ENCODE measurements around the gene GSG1L.
A peak's percentile ranks its signal among the peaks of the same experiment; 100 is the strongest.

GSG1L gene

DNA sequence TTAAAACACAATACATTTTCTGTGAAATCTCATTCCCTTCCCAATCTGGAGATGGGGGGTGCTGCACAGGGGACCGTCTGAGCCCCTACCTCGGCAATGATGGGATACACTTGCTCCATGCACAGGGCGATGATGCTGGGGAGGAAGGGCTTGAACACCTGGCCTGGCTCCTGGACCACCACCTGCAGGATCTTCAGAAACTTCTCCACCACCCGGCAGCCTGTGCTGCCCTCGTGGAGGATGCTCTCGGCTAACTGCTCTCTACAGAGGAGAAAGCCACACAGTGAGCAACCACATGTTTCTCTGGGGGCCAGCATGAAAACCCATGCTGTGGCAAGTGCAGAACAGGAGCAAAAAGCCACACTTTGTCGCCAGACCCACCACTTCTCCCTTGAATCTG is 42.4 kb upstream of the GSG1L start:
- H3K4me2 ChIP-seq (ENCODE audit: insufficient read depth, low read length, poor library complexity, severe bottlenecking) = no peak overlapping the region
- H2BK120ac ChIP-seq (ENCODE audit: low read depth, low read length) = no peak overlapping the region
- no peak overlapping the region for H3K23ac ChIP-seq (ENCODE audit: low read depth, low read length, poor library complexity)
- no peaks in the 10 kb centered on the region for H3K9me3 ChIP-seq (replicated peaks in 1 of 2; ENCODE audit: control insufficient read depth in 2 of 2, insufficient read depth in 1 of 2, low read depth in 1 of 2, low read length in 2 of 2)
- no peak overlapping the region for H2AK5ac ChIP-seq (ENCODE audit: low read depth, low read length)
- H3K4me3 ChIP-seq (ENCODE audit: low read length in 2 of 2) = no peak overlapping the region
- no peak overlapping the region for H3K4ac ChIP-seq (ENCODE audit: low read length)
- H3K27me3 ChIP-seq (ENCODE audit: control insufficient read depth in 3 of 3, insufficient read depth in 3 of 3, low read depth in 1 of 3, low read length in 3 of 3) = no peaks in the 10 kb centered on the region
- H3K18ac ChIP-seq (ENCODE audit: low read length) = no peak overlapping the region
- H2AFZ ChIP-seq (ENCODE audit: low read length) = no peak overlapping the region
- H3K79me1 ChIP-seq (ENCODE audit: low read depth, low read length) = no peaks in the 10 kb centered on the region
- no peak overlapping the region for H2BK12ac ChIP-seq (ENCODE audit: low read length)
- no peak overlapping the region for H3K27ac ChIP-seq (replicated peaks; ENCODE audit: low read length)
- no peak overlapping the region for H4K91ac ChIP-seq (ENCODE audit: low read depth, low read length, poor library complexity)
- no peak overlapping the region for H4K8ac ChIP-seq (ENCODE audit: low read depth, low read length)
- DNase-seq (ENCODE audit: low spot score) = no peak
- H3K9ac ChIP-seq (ENCODE audit: low read depth, low read length, poor library complexity) = no peak overlapping the region
- H3K14ac ChIP-seq (ENCODE audit: low read length) = no peak overlapping the region
- WGBS, 2 donors (ENCODE audit: extremely low coverage in 2 of 2, insufficient read length in 2 of 2, insufficient replicate concordance in 1 of 2) = no CpG with 5 or more reads among the region's 7 CpGs
- no peak overlapping the region for H2BK5ac ChIP-seq (ENCODE audit: low read length)
- H3K36me3 ChIP-seq (replicated peaks in 1 of 2; ENCODE audit: control insufficient read depth in 2 of 2, insufficient read depth in 2 of 2, low read length in 2 of 2) = peaks cover 66 to 100% of the 10 kb centered on the region in 2 donors
- H2BK15ac ChIP-seq (ENCODE audit: low read length) = no peak overlapping the region
- H3K4me1 ChIP-seq (ENCODE audit: control insufficient read depth in 2 of 2, insufficient read depth in 1 of 2, low read depth in 1 of 2, low read length in 2 of 2) = no peaks in the 10 kb centered on the region

DNA sequence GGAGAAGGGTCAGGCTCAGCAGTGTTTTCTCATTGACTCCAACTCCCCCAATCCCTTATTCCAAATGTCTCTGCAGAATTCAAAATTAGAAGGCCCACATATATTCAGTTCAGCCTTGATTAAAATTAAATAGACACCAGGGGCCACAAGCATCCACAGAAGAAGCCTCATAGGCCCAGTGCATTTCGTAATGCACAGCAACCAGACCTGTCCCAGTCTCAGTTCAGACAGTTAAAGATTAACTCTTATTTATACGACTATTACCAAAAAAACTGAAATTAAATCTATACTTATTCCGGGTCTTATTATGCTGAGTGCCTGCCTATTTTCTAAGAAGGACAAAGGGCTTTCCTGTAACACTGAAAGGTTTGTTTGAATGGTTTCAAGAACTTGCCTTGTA is 41.8 kb upstream of the GSG1L start:
- Histone ChIP-seq H3K4ac (ENCODE audit: low read length) (no peak overlapping the region), H3K79me1 (ENCODE audit: low read depth, low read length) (no peaks in the 10 kb centered on the region), H2BK15ac (ENCODE audit: low read length) (no peak overlapping the region), H3K23ac (ENCODE audit: low read depth, low read length, poor library complexity) (no peak overlapping the region), H2AFZ (ENCODE audit: low read length) (no peak overlapping the region), H3K36me3 (replicated peaks in 1 of 2; ENCODE audit: control insufficient read depth in 2 of 2, insufficient read depth in 2 of 2, low read length in 2 of 2) (peaks cover 71 to 100% of the 10 kb centered on the region in 2 donors), H3K27ac (replicated peaks; ENCODE audit: low read length) (no peak overlapping the region), H3K4me1 (ENCODE audit: control insufficient read depth in 2 of 2, insufficient read depth in 1 of 2, low read depth in 1 of 2, low read length in 2 of 2) (no peaks in the 10 kb centered on the region), H3K4me2 (ENCODE audit: insufficient read depth, low read length, poor library complexity, severe bottlenecking) (no peak overlapping the region), H3K9ac (ENCODE audit: low read depth, low read length, poor library complexity) (no peak overlapping the region), H3K9me3 (replicated peaks in 1 of 2; ENCODE audit: control insufficient read depth in 2 of 2, insufficient read depth in 1 of 2, low read depth in 1 of 2, low read length in 2 of 2) (no peaks in the 10 kb centered on the region), H3K18ac (ENCODE audit: low read length) (no peak overlapping the region), H4K91ac (ENCODE audit: low read depth, low read length, poor library complexity) (no peak overlapping the region), H3K14ac (ENCODE audit: low read length) (no peak overlapping the region), H3K27me3 (ENCODE audit: control insufficient read depth in 3 of 3, insufficient read depth in 3 of 3, low read depth in 1 of 3, low read length in 3 of 3) (no peaks in the 10 kb centered on the region), H2AK5ac (ENCODE audit: low read depth, low read length) (no peak overlapping the region), H3K4me3 (ENCODE audit: low read length in 2 of 2) (no peak overlapping the region), H2BK5ac (ENCODE audit: low read length) (no peak overlapping the region), H4K8ac (ENCODE audit: low read depth, low read length) (no peak overlapping the region), H2BK120ac (ENCODE audit: low read depth, low read length) (no peak overlapping the region), H2BK12ac (ENCODE audit: low read length) (no peak overlapping the region)
- no CpG with 5 or more reads among the region's 3 CpGs for WGBS, 2 donors (ENCODE audit: extremely low coverage in 2 of 2, insufficient read length in 2 of 2, insufficient replicate concordance in 1 of 2)
- DNase-seq (ENCODE audit: low spot score) = no peak

DNA sequence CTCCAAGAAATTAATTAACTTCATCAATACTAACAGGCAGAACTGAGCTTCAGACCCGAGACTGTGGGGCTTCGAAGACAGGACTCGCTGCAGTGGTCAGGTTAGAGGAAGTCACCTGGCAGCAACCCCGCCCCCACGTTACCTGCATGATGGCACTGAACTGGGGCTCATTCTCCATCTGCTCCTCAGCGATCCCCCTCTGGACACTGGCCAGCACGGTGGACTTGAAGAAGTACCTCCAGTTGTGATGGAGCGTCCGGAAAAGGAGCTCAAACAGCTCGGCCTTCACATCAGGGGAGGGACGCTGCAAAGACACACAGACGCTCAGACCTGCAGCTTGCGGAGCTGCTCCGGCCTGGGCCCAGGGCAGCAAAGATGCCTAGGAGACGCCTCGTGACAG is 40.9 kb upstream of the GSG1L start:
- H2BK120ac ChIP-seq (ENCODE audit: low read depth, low read length) = no peak overlapping the region
- H3K36me3 ChIP-seq (replicated peaks in 1 of 2; ENCODE audit: control insufficient read depth in 2 of 2, insufficient read depth in 2 of 2, low read length in 2 of 2) = peaks cover 71 to 99% of the 10 kb centered on the region in 2 donors
- H3K18ac ChIP-seq (ENCODE audit: low read length) = no peak overlapping the region
- H3K4me2 ChIP-seq (ENCODE audit: insufficient read depth, low read length, poor library complexity, severe bottlenecking) = no peak overlapping the region
- H3K9ac ChIP-seq (ENCODE audit: low read depth, low read length, poor library complexity) = peak overlapping the region; percentile 53
- H2BK5ac ChIP-seq (ENCODE audit: low read length) = no peak overlapping the region
- no peak overlapping the region for H3K4me3 ChIP-seq (ENCODE audit: low read length in 2 of 2)
- no peak overlapping the region for H2AFZ ChIP-seq (ENCODE audit: low read length)
- WGBS, 2 donors (ENCODE audit: extremely low coverage in 2 of 2, insufficient read length in 2 of 2, insufficient replicate concordance in 1 of 2) = no CpG with 5 or more reads among the region's 16 CpGs
- H2AK5ac ChIP-seq (ENCODE audit: low read depth, low read length) = no peak overlapping the region
- no peak overlapping the region for H2BK12ac ChIP-seq (ENCODE audit: low read length)
- no peak overlapping the region for H3K23ac ChIP-seq (ENCODE audit: low read depth, low read length, poor library complexity)
- H3K4ac ChIP-seq (ENCODE audit: low read length) = no peak overlapping the region
- no peak overlapping the region for H4K91ac ChIP-seq (ENCODE audit: low read depth, low read length, poor library complexity)
- H3K14ac ChIP-seq (ENCODE audit: low read length) = no peak overlapping the region
- no peak for DNase-seq (ENCODE audit: low spot score)
- H3K27me3 ChIP-seq (ENCODE audit: control insufficient read depth in 3 of 3, insufficient read depth in 3 of 3, low read depth in 1 of 3, low read length in 3 of 3) = no peaks in the 10 kb centered on the region
- H3K27ac ChIP-seq (replicated peaks; ENCODE audit: low read length) = no peak overlapping the region
- no peaks in the 10 kb centered on the region for H3K9me3 ChIP-seq (replicated peaks in 1 of 2; ENCODE audit: control insufficient read depth in 2 of 2, insufficient read depth in 1 of 2, low read depth in 1 of 2, low read length in 2 of 2)
- no peak overlapping the region for H2BK15ac ChIP-seq (ENCODE audit: low read length)
- no peaks in the 10 kb centered on the region for H3K4me1 ChIP-seq (ENCODE audit: control insufficient read depth in 2 of 2, insufficient read depth in 1 of 2, low read depth in 1 of 2, low read length in 2 of 2)
- H4K8ac ChIP-seq (ENCODE audit: low read depth, low read length) = no peak overlapping the region
- no peaks in the 10 kb centered on the region for H3K79me1 ChIP-seq (ENCODE audit: low read depth, low read length)

- Histone ChIP-seq H2BK15ac (ENCODE audit: low read length) (no peak overlapping the region), H3K14ac (ENCODE audit: low read length) (no peak overlapping the region), H2BK12ac (ENCODE audit: low read length) (no peak overlapping the region), H3K23ac (ENCODE audit: low read depth, low read length, poor library complexity) (no peak overlapping the region), H3K18ac (ENCODE audit: low read length) (no peak overlapping the region), H3K27ac (replicated peaks; ENCODE audit: low read length) (no peak overlapping the region), H3K4me2 (ENCODE audit: insufficient read depth, low read length, poor library complexity, severe bottlenecking) (no peak overlapping the region), H3K4me1 (ENCODE audit: control insufficient read depth in 2 of 2, insufficient read depth in 1 of 2, low read depth in 1 of 2, low read length in 2 of 2) (no peaks in the 10 kb centered on the region), H3K36me3 (replicated peaks in 1 of 2; ENCODE audit: control insufficient read depth in 2 of 2, insufficient read depth in 2 of 2, low read length in 2 of 2) (peaks cover 69 to 99% of the 10 kb centered on the region in 2 donors), H3K9me3 (replicated peaks in 1 of 2; ENCODE audit: control insufficient read depth in 2 of 2, insufficient read depth in 1 of 2, low read depth in 1 of 2, low read length in 2 of 2) (no peaks in the 10 kb centered on the region), H3K9ac (ENCODE audit: low read depth, low read length, poor library complexity) (no peak overlapping the region), H2AK5ac (ENCODE audit: low read depth, low read length) (no peak overlapping the region), H4K8ac (ENCODE audit: low read depth, low read length) (no peak overlapping the region), H4K91ac (ENCODE audit: low read depth, low read length, poor library complexity) (no peak overlapping the region), H3K27me3 (ENCODE audit: control insufficient read depth in 3 of 3, insufficient read depth in 3 of 3, low read depth in 1 of 3, low read length in 3 of 3) (no peaks in the 10 kb centered on the region), H3K4me3 (ENCODE audit: low read length in 2 of 2) (no peak overlapping the region), H2BK5ac (ENCODE audit: low read length) (no peak overlapping the region), H2AFZ (ENCODE audit: low read length) (no peak overlapping the region), H3K4ac (ENCODE audit: low read length) (no peak overlapping the region), H3K79me1 (ENCODE audit: low read depth, low read length) (no peaks in the 10 kb centered on the region), H2BK120ac (ENCODE audit: low read depth, low read length) (no peak overlapping the region)
- WGBS, 2 donors (ENCODE audit: extremely low coverage in 2 of 2, insufficient read length in 2 of 2, insufficient replicate concordance in 1 of 2) = no CpG with 5 or more reads among the region's 14 CpGs
- no peak for DNase-seq (ENCODE audit: low spot score)
Measured at GRCh38 chr16:28103516-28104170, 40.1 kb upstream of the GSG1L start.
